Fibroblast of peridontal ligament (primary cell): ENCODE data around the gene PTPN20.

Experiments
- DNase-seq: peaks from one replicate; pipeline ENCODE4 v3.0.0-alpha.2; 2010; ENCODE audit errors: extremely low read depth

Gene PTPN20

DNA sequence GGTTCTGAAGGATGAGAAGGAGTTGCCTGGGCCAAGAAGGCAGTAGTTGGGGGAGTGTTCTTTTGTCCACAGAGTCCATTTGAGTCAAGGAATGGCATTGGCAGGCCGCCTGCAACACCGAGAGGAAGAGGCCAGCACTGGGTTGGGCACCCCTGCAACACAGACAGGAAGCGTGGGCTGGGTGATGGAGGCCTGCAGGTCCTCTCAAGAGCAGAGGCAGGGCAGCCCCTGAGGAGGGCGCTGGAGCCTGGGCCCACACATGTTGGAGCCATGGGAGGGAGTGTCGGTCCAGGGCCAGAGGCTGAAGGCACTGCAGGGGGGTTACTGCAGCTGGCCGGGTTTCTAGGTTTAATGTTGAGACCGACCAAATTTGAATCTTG, 137.3 kb downstream of the PTPN20 start:
- DNase-seq: no peak

DNA sequence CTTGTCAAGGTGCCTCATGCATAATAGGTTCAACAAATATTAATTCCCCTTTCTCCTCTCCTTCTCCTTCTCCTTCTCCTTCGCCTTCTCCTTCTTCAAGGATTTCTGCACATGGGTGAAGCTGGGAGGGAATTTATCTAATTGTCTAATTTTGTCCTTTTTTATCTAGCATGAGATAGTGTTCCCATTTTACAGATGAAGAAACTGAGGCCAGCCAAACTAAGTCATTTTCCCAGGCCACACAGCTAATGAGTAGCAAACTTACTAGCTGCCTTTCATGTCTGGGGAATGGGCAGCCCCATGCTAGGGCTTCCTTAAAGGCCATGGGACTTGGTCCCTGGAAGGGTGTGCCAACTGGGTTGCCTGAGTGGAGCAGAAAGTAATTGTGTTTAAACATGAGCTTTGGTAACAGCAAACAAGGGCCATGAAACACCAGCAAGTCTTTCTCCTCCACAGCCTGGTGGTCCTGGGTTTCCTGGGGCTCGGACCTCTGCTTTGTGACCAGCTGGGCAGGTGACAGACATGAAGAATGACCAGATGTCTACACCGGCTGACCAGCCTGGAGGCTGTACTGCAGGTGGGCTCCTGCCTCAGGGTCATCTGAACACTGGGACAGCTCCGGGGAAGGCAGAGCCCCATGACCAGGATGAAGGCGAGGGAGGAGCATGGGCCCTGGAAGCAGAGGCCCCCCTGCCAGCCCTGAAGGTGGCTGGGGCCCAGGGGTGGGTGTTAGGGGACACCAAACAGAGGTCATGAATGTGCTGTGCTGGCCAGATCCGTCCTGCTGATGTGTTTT, 138.0 kb downstream of the PTPN20 start:
- DNase-seq: no peak

GRCh38 chr10:47049906-47050305, 138.7 kb downstream of the PTPN20 start:
- no peak for DNase-seq

GRCh38 chr10:47050618-47051455, 139.6 kb downstream of the PTPN20 start:
- no peak for DNase-seq

- no peak for DNase-seq
Observed at GRCh38 chr10:47051741-47052238, 140.6 kb downstream of the PTPN20 start.
